B cell (primary cell): ENCODE measurements around the gene ESRRA. TPM values are rescaled to one million over a fixed set of nuclear protein-coding genes. Genes with fewer than 3 reads are reported as not detected.

Experiments
- ATAC-seq: fragments of 200-7000 bp; cut with Tn5 transposase; one replicate; pipeline ENCODE4 v1.10.0; 2021; ENCODE audit warnings: low read depth, mild to moderate bottlenecking, moderate number of reproducible peaks, moderate library complexity
- CTCF ChIA-PET: fragments of 350-600 bp; sonication (Branson Sonifier 250); formaldehyde crosslinking; loops from one replicate; lab custom pipeline; 2021; ENCODE audit warnings: antibody characterized with exemption, inconsistent platforms; lab: Charles Lee
- POLR2A ChIA-PET: fragments of 350-600 bp; sonication (Branson Sonifier 250); formaldehyde crosslinking; loops from one replicate; lab custom pipeline; 2021; ENCODE audit warnings: antibody characterized with exemption; lab: Charles Lee
- DNase-seq: peaks from one replicate; pipeline ENCODE4 v3.0.0; 2013
- H2AFZ ChIP-seq: 2 replicates; pipeline ENCODE4 v1.6.1; 2012; ENCODE audit warnings: mild to moderate bottlenecking, low read depth, low read length; ENCODE audit not compliant: insufficient read depth, poor library complexity, severe bottlenecking
- H3K27ac ChIP-seq, 2 donors: 1 replicate in 1 of 2; 2 replicates in 1 of 2; pipeline ENCODE4 v1.5.1; 2012 to 2013; ENCODE audit warnings: low read length in 2 of 2, mild to moderate bottlenecking in 2 of 2, moderate library complexity in 1 of 2
- H3K27me3 ChIP-seq, 4 experiments: fragments of 200-600 bp in 1 of 4; sonication (generic) in 1 of 4; replicated peaks in 1 of 4; 1 replicate in 2 of 4; 2 replicates in 2 of 4; pipeline versions ENCODE4 v1.6.1 to v1.7.0; 2013 to 2016; ENCODE audit warnings: low read length in 3 of 4, mild to moderate bottlenecking in 2 of 4, mixed read lengths in 1 of 4, moderate library complexity in 1 of 4; ENCODE audit not compliant: insufficient read depth in 4 of 4, control insufficient read depth in 3 of 4; ENCODE audit errors: control extremely low read depth in 1 of 4
- H3K36me3 ChIP-seq, 2 experiments: replicated peaks in 1 of 2; 1 replicate in 1 of 2; 2 replicates in 1 of 2; pipeline versions ENCODE4 v1.6.1 to v1.7.1; 2013; ENCODE audit warnings: low read length in 1 of 2; ENCODE audit not compliant: insufficient read depth in 2 of 2, control insufficient read depth in 1 of 2; ENCODE audit errors: control extremely low read depth in 1 of 2, extremely low read depth in 1 of 2
- H3K4me1 ChIP-seq, 2 donors: fragments of 200-600 bp in 1 of 2; sonication (generic) in 1 of 2; 1 replicate in 1 of 2; 2 replicates in 1 of 2; pipeline versions ENCODE4 v1.5.1 to v1.6.1; 2013 to 2017; ENCODE audit warnings: low read length in 2 of 2; ENCODE audit not compliant: control insufficient read depth in 2 of 2, insufficient read depth in 2 of 2
- H3K4me2 ChIP-seq: replicated peaks from 2 replicates; pipeline ENCODE3; 2012; ENCODE audit warnings: mild to moderate bottlenecking, low read depth, low read length; ENCODE audit not compliant: poor library complexity, severe bottlenecking
- H3K4me3 ChIP-seq, 5 experiments: fragments of 200-600 bp in 1 of 5; sonication (generic) in 1 of 5; 1 replicate in 3 of 5; 2 replicates in 2 of 5; pipeline versions ENCODE4 v1.5.1 to v1.7.0; 2011 to 2016; ENCODE audit warnings: low read length in 4 of 5, mild to moderate bottlenecking in 4 of 5, low read depth in 2 of 5, control low read depth in 1 of 5, moderate library complexity in 1 of 5; ENCODE audit not compliant: insufficient read depth in 1 of 5; ENCODE audit errors: control extremely low read depth in 1 of 5, extremely low read depth in 1 of 5
- H3K79me2 ChIP-seq: fragments of 200-600 bp; sonication (generic); one replicate; pipeline ENCODE4 v1.6.0; 2016; ENCODE audit warnings: low read length; ENCODE audit not compliant: control insufficient read depth, insufficient read depth
- H3K9ac ChIP-seq: fragments of 200-600 bp; sonication (generic); 2 replicates; pipeline ENCODE4 v1.6.1; 2017; ENCODE audit warnings: mild to moderate bottlenecking, low read length, moderate library complexity
- H3K9me3 ChIP-seq, 3 donors: one replicate each; pipeline versions ENCODE4 v1.6.1 to v1.7.1; 2013; ENCODE audit warnings: low read length in 2 of 3; ENCODE audit not compliant: control insufficient read depth in 2 of 3, insufficient read depth in 1 of 3; ENCODE audit errors: control extremely low read depth in 1 of 3
- H4K20me1 ChIP-seq: 2 replicates; pipeline ENCODE4 v1.6.0; 2012; ENCODE audit warnings: mild to moderate bottlenecking, low read length; ENCODE audit not compliant: insufficient read depth, control insufficient read depth, poor library complexity, severe bottlenecking
- H3K27ac Mint-ChIP-seq: one replicate; pipeline ENCODE4 v1.8.0; 2021; ENCODE audit warnings: mixed read lengths
- H3K27me3 Mint-ChIP-seq: one replicate; pipeline ENCODE4 v1.8.0; 2021; ENCODE audit warnings: mixed read lengths
- H3K4me1 Mint-ChIP-seq: one replicate; pipeline ENCODE4 v1.8.0; 2021; ENCODE audit warnings: mixed read lengths
- H3K4me3 Mint-ChIP-seq: one replicate; pipeline ENCODE4 v1.8.0; 2021; ENCODE audit warnings: mixed read lengths
- H3K9me3 Mint-ChIP-seq: one replicate; pipeline ENCODE4 v1.8.0; 2022; ENCODE audit warnings: mixed read lengths; ENCODE audit not compliant: insufficient read depth
- EZH2 ChIP-seq: IDR thresholded peaks from 2 replicates; pipeline ENCODE4 v1.6.1; 2012; ENCODE audit warnings: borderline replicate concordance, low read depth, mild to moderate bottlenecking, moderate library complexity, low read length; ENCODE audit not compliant: insufficient read depth, poor library complexity, severe bottlenecking
- WGBS: methylation state at CpG from one replicate; pipeline ENCODE4 v1.1.5; 2013; ENCODE audit warnings: missing lambda C conversion rate; ENCODE audit not compliant: insufficient coverage; 5-methylcytosine and 5-hydroxymethylcytosine counted together
- intact Hi-C: fragments of 100-400 bp; cut with micrococcal nuclease; formaldehyde crosslinking; loops from one replicate; pipeline ENCODE4 v1.10.0; 2022
- polyA plus RNA-seq: library from polyadenylated mRNA; depleted of rRNA; stranded (reverse); fragments of >200 nt; gene quantifications from 2 replicates; pipeline ENCODE4 v1.2.3, GENCODE V29; 2012
- total RNA-seq, 2 donors: library from RNA; stranded (reverse); fragments of 120-200 nt in 1 of 2; gene quantifications; 1 replicate in 1 of 2; 2 replicates in 1 of 2; pipeline versions ENCODE4 v1.2.3 to v1.2.4, GENCODE V29; 2013 to 2022
- TF ChIP-seq, protein P1 (sequence below): fragments of 200-600 bp; IDR thresholded peaks from one replicate; pipeline ENCODE4 v1.8.0; 2022; ENCODE audit warnings: antibody characterized with exemption, mild to moderate bottlenecking

The ESRRA gene
- total and polyA plus RNA-seq, 2 donors (not counting 1 experiment from before 2014, with no cell fraction given): 16.3 to 39.6 TPM

GRCh38 chr11:64355078-64355940 is 50.0 kb downstream of the ESRRA start:
- Histone ChIP-seq H3K4me1 (peaks cover 22 to 42% of the 10 kb centered on the region in 2 donors), H3K36me3 (peaks cover 0 to 21% of the 10 kb centered on the region in 2 experiments), H3K27me3 (no peaks in the 10 kb centered on the region), H4K20me1 (peaks cover 41% of the 10 kb centered on the region), H3K27ac (peak overlapping the region in 1 of 2 donors; percentile 11), H3K4me2 (peak overlapping the region; percentile 31), H3K9ac (no peak overlapping the region), H3K4me3 (no peak overlapping the region), H2AFZ (no peak overlapping the region), H3K9me3 (no peaks in the 10 kb centered on the region), H3K79me2 (peaks cover 11% of the 10 kb centered on the region)
- intact Hi-C loops: loop anchor here (1.0 to 5.0 kb wide), 5 partner anchors 15 to 92 kb away; partner anchors contain the start of genes CCDC88B and PRDX5
- Mint-ChIP-seq H3K27ac (no peak overlapping the region), H3K9me3 (no peaks in the 10 kb centered on the region), H3K27me3 (no peaks in the 10 kb centered on the region), H3K4me1 (peaks cover 30% of the 10 kb centered on the region), H3K4me3 (no peak overlapping the region)
- ATAC-seq: peak; percentile 65
- peak; percentile 76 for DNase-seq
- ChIA-PET CTCF (interaction anchor here (0.6 to 10.2 kb wide), 29 partner anchors 8 to 334 kb away, joined by 3 to 188 read pairs (median 4); partner anchors contain the start of genes CATSPERZ, CCDC88B, ESRRA and FERMT3), POLR2A (interaction anchor here (0.6 to 2.8 kb wide), 7 partner anchors 9 to 86 kb away, joined by 3 to 16 read pairs (median 6); partner anchors contain the start of genes ESRRA, PRDX5 and TRMT112)
- TF ChIP-seq, protein P1, sequence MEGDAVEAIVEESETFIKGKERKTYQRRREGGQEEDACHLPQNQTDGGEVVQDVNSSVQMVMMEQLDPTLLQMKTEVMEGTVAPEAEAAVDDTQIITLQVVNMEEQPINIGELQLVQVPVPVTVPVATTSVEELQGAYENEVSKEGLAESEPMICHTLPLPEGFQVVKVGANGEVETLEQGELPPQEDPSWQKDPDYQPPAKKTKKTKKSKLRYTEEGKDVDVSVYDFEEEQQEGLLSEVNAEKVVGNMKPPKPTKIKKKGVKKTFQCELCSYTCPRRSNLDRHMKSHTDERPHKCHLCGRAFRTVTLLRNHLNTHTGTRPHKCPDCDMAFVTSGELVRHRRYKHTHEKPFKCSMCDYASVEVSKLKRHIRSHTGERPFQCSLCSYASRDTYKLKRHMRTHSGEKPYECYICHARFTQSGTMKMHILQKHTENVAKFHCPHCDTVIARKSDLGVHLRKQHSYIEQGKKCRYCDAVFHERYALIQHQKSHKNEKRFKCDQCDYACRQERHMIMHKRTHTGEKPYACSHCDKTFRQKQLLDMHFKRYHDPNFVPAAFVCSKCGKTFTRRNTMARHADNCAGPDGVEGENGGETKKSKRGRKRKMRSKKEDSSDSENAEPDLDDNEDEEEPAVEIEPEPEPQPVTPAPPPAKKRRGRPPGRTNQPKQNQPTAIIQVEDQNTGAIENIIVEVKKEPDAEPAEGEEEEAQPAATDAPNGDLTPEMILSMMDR: peak; percentile 37
- TF ChIP-seq EZH2: no peak
- 17% methylated on average over 19 of the region's 23 CpGs for WGBS
